CD4-positive, alpha-beta T cell (primary cell): ENCODE data around the gene USP44. TPM values are rescaled to one million over a fixed set of nuclear protein-coding genes. Genes with fewer than 3 reads are reported as not detected.

Experiments
- ATAC-seq: fragments of 200-7000 bp; cut with Tn5 transposase; one replicate; pipeline ENCODE4 v1.10.0; 2022; ENCODE audit warnings: mild to moderate bottlenecking; ENCODE audit not compliant: poor library complexity
- CTCF ChIA-PET: fragments of 350-600 bp; sonication (Branson Sonifier 250); formaldehyde crosslinking; loops from one replicate; lab custom pipeline; 2021; ENCODE audit warnings: antibody characterized with exemption, inconsistent platforms; lab: Charles Lee
- POLR2A ChIA-PET: fragments of 350-600 bp; sonication (Branson Sonifier 250); formaldehyde crosslinking; loops from one replicate; lab custom pipeline; 2021; ENCODE audit warnings: antibody characterized with exemption, inconsistent platforms; lab: Charles Lee
- DNase-seq, 14 experiments: peaks; one replicate each; pipeline ENCODE4 v3.0.0-alpha.2; 2013 to 2020; ENCODE audit warnings: mixed read lengths in 2 of 14
- H3K27ac ChIP-seq, 2 donors: one replicate each; pipeline versions ENCODE4 v1.5.1 to v1.7.0; 2013; ENCODE audit warnings: low read length in 2 of 2, low read depth in 1 of 2, mild to moderate bottlenecking in 1 of 2
- H3K27me3 ChIP-seq, 2 experiments: 1 replicate in 1 of 2; 2 replicates in 1 of 2; pipeline versions ENCODE4 v1.6.1 to v1.7.0; 2013; ENCODE audit warnings: low read length in 2 of 2, control low read depth in 1 of 2, mild to moderate bottlenecking in 1 of 2, moderate library complexity in 1 of 2; ENCODE audit not compliant: insufficient read depth in 2 of 2, control insufficient read depth in 1 of 2
- H3K36me3 ChIP-seq: one replicate; pipeline ENCODE4 v1.6.1; 2013; ENCODE audit warnings: low read length, control low read depth; ENCODE audit not compliant: insufficient read depth
- H3K4me1 ChIP-seq: one replicate; pipeline ENCODE4 v1.6.1; 2013; ENCODE audit warnings: low read length, control low read depth; ENCODE audit not compliant: insufficient read depth
- H3K4me3 ChIP-seq: one replicate; pipeline ENCODE4 v1.5.1; 2013; ENCODE audit warnings: mild to moderate bottlenecking, low read length, moderate library complexity
- H3K9me3 ChIP-seq, 2 experiments: 1 replicate in 1 of 2; 2 replicates in 1 of 2; pipeline versions ENCODE4 v1.6.1 to v1.7.0; 2013; ENCODE audit warnings: low read length in 2 of 2, mild to moderate bottlenecking in 2 of 2, control low read depth in 1 of 2, moderate library complexity in 1 of 2; ENCODE audit not compliant: control insufficient read depth in 1 of 2, insufficient read depth in 1 of 2
- H3K27ac Mint-ChIP-seq: one replicate; pipeline ENCODE4 v1.8.0; 2020; ENCODE audit warnings: mixed read lengths
- H3K27me3 Mint-ChIP-seq: one replicate; pipeline ENCODE4 v1.8.0; 2021; ENCODE audit warnings: mixed read lengths
- H3K36me3 Mint-ChIP-seq: one replicate; pipeline ENCODE4 v1.8.0; 2021; ENCODE audit warnings: low read depth, mixed read lengths
- H3K4me1 Mint-ChIP-seq: one replicate; pipeline ENCODE4 v1.8.0; 2021; ENCODE audit warnings: low read depth, mixed read lengths
- H3K4me3 Mint-ChIP-seq: one replicate; pipeline ENCODE4 v1.8.0; 2020; ENCODE audit warnings: mild to moderate bottlenecking, mixed read lengths
- H3K9me3 Mint-ChIP-seq: one replicate; pipeline ENCODE4 v1.8.0; 2020; ENCODE audit warnings: mixed read lengths
- CTCF ChIP-seq: fragments of 200-600 bp; IDR thresholded peaks from one replicate; pipeline ENCODE4 v1.8.0; 2022; ENCODE audit warnings: antibody characterized with exemption, mild to moderate bottlenecking
- intact Hi-C, 2 experiments: fragments of 100-400 bp; cut with DNase I in 1 of 2; cut with micrococcal nuclease in 1 of 2; formaldehyde crosslinking; loops; one replicate each; pipeline versions ENCODE4 v1.15.1 to v1.9.0; 2023 to 2025; cut with DNase I, micrococcal nuclease
- total RNA-seq, 174 experiments: library from RNA in 2 of 174; stranded (reverse) in 2 of 174; gene quantifications; one replicate each; pipeline ENCODE4 v1.2.3 and lab custom pipeline; 2021 to 2026

The USP44 gene
- total RNA-seq, 2 experiments from 2014 or later, result 1.3 to 1.5 TPM

DNA sequence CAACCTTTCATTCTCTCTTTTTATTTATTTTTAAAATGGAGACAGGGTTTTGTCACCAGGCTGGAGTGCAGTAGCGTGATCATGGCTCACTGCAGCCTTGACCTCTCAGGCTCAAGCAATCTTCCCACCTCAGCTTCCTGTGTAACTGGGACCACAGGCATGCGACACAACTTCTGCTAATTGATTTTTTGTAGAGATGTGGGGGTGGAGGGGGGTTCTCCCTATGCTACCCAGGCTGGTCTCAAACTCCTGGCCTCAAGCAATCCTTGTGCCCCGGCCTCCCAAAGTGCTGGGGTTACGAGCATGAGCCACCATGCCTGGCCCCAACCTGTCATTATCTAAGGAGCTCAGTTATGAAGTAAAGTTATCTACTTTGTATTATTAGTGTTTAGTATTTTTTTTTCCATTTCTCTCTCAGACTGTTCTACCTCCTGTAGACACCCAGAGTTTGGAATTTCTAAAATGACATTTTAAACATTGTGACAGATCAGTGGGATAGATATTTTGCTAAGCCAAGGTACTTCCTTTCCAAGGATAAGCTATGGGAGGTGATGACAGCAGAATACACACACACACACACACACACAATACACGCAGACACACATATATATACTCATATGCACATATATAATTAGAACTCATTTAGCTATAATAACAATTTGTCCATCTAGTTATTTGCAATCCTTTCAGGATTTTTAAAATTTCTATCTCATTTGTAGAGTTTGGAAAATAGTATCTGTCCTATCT lies 2.1 kb upstream of the USP44 start:
- Mint-ChIP-seq H3K36me3 (peaks cover 4% of the 10 kb centered on the region), H3K27ac (peak overlapping the region; percentile 30), H3K27me3 (peaks cover 5% of the 10 kb centered on the region), H3K4me3 (peak overlapping the region; percentile 71), H3K9me3 (no peaks in the 10 kb centered on the region), H3K4me1 (peaks cover 39% of the 10 kb centered on the region)
- Histone ChIP-seq H3K27me3 (no peaks in the 10 kb centered on the region), H3K4me3 (no peak overlapping the region), H3K4me1 (peaks cover 15% of the 10 kb centered on the region), H3K27ac (peak overlapping the region in 1 of 2 donors; percentile 21), H3K36me3 (no peaks in the 10 kb centered on the region), H3K9me3 (no peaks in the 10 kb centered on the region)
- CTCF ChIA-PET, result interaction anchor here (1.6 kb wide), 1 partner anchor 480 kb away, joined by 4 read pairs; the partner anchor contains the start of gene NR2C1
- no peak for DNase-seq
- ATAC-seq, result no peak
- TF ChIP-seq CTCF, result no peak
- POLR2A ChIA-PET, result no interaction called here
- intact Hi-C loops, result loop anchor here in 1 of 2 experiments (10.0 kb wide), 1 partner anchor 301 kb away; the partner anchor contains the start of gene SNRPF

- Mint-ChIP-seq H3K36me3 (peaks cover 9% of the 10 kb centered on the region), H3K27me3 (peaks cover 15% of the 10 kb centered on the region), H3K4me3 (peak overlapping the region; percentile 38), H3K9me3 (no peaks in the 10 kb centered on the region), H3K4me1 (peaks cover 49% of the 10 kb centered on the region), H3K27ac (peak overlapping the region; percentile 31)
- Histone ChIP-seq H3K36me3 (no peaks in the 10 kb centered on the region), H3K4me3 (peak overlapping the region; percentile 13), H3K27ac (peak overlapping the region in 1 of 2 donors; percentile 25), H3K27me3 (no peaks in the 10 kb centered on the region), H3K9me3 (no peaks in the 10 kb centered on the region), H3K4me1 (peaks cover 15% of the 10 kb centered on the region)
- CTCF ChIA-PET, result no interaction called here
- intact Hi-C loops, result loop anchor here in 1 of 2 experiments (10.0 kb wide), 1 partner anchor 303 kb away; the partner anchor contains the start of gene SNRPF
- TF ChIP-seq CTCF, result no peak
- POLR2A ChIA-PET, result no interaction called here
- DNase-seq (peak in 3 of 14 experiments; percentile 15 to 29 (median 16)), ATAC-seq (no peak)
Observed at GRCh38 chr12:95551913-95552516, 739 bp upstream of the USP44 start.

DNA sequence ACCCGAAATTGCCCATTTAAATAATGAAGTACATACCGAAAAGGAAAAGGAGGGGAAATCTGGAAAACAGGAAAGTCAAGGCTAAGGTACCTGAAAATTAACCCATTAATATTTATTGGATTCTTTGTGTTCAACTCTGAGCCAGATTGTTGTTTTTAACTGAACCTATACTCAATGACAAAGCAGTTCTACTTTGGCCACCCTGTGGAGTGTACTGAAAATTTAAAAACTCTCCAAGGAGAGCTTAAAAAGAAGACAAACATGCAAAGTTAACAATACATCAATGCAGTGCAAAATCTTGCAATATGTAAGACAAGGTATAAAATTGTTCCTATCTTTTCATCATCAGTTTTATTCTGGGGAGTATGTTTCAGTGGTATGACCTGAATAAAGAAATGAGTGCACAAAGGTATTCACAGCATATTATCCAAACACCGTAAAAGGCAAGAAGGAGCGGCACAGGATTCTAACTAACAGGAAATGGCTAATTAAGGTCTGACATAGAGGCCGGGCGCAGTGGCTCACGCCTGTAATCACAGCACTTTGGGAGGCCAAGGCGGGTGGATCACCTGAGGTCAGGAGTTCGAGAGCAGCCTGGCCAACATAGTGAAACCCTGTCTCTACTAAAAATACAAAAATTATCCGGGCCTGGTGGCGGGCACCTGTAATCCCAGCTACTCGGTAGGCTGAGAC lies 1.7 kb downstream of the USP44 start:
- DNase-seq, result no peak
- intact Hi-C loops, result loop anchor here in 1 of 2 experiments (5.0 to 10.0 kb wide), 3 partner anchors 305 to 1405 kb away; partner anchors contain the start of genes FGD6, PLXNC1, SNRPF and VEZT
- H3K36me3 Mint-ChIP-seq, result peaks cover 9% of the 10 kb centered on the region

More for the DNA sequence above, 1.7 kb downstream of the USP44 start:
- Histone ChIP-seq H3K27me3 (no peaks in the 10 kb centered on the region), H3K9me3 (no peaks in the 10 kb centered on the region), H3K4me1 (peaks cover 15% of the 10 kb centered on the region), H3K36me3 (no peaks in the 10 kb centered on the region), H3K27ac (peak overlapping the region; percentile 66 to 72), H3K4me3 (peak overlapping the region; percentile 69)
- no peak for ATAC-seq
- peak overlapping the region; percentile 84 for H3K27ac Mint-ChIP-seq
- no peak for TF ChIP-seq CTCF
- H3K4me3 Mint-ChIP-seq, result peak overlapping the region; percentile 96
- ChIA-PET CTCF (no interaction called here), POLR2A (interaction anchor here (0.5 kb wide), 1 partner anchor 16 kb away, joined by 3 read pairs; no protein-coding TSS in a partner anchor)
- peaks cover 16% of the 10 kb centered on the region for H3K27me3 Mint-ChIP-seq
- peaks cover 59% of the 10 kb centered on the region for H3K4me1 Mint-ChIP-seq
- no peaks in the 10 kb centered on the region for H3K9me3 Mint-ChIP-seq
